A549 (cell line): ENCODE data around the gene TTYH2. TPM values are rescaled to one million over a fixed set of nuclear protein-coding genes. Genes with fewer than 3 reads are reported as not detected.
A peak's percentile ranks its signal among the peaks of the same experiment; 100 is the strongest.

ENCODE experiments used
- ATAC-seq, 2 experiments: fragments of 200-7000 bp in 1 of 2; fragments of >200 bp in 1 of 2; cut with Nextera tagmentation in 1 of 2; cut with Tn5 transposase in 1 of 2; 3 replicates each; pipeline versions ENCODE4 v1.8.0 to v1.9.1; 2018 to 2020; ENCODE audit warnings: mild to moderate bottlenecking in 1 of 2, moderate library complexity in 1 of 2
- CTCF ChIA-PET: fragments of 300-600 bp; sonication (Branson Sonifier 250); formaldehyde crosslinking; extraction: SDS; loops from one replicate; lab custom pipeline; 2021; ENCODE audit warnings: antibody characterized with exemption, inconsistent platforms; lab: Yijun Ruan, JAX
- POLR2A ChIA-PET: fragments of 350-600 bp; formaldehyde crosslinking; extraction: SDS; loops from one replicate; lab custom pipeline; 2021; ENCODE audit warnings: antibody characterized with exemption, inconsistent platforms; lab: Yijun Ruan, JAX
- DNase-seq, 2 experiments: peaks; one replicate each; pipeline versions ENCODE4 v3.0.0 to v3.0.0-alpha.2; 2011 to 2016; ENCODE audit warnings: low read depth in 1 of 2, low spot score in 1 of 2
- FAIRE-seq: peaks from 2 replicates; lab custom pipeline; 2011; peaks lifted over from hg19 to GRCh38; lab: Jason Lieb, UNC
- H3K27ac ChIP-seq, 2 experiments: fragments of >200 bp; sonication (Bioruptor Twin); formaldehyde crosslinking; 3 replicates each; pipeline ENCODE4 v1.5.1; 2016 to 2017
- H3K4me1 ChIP-seq: fragments of >200 bp; sonication (Bioruptor Twin); formaldehyde crosslinking; 3 replicates; pipeline ENCODE4 v1.6.1; 2016
- H3K4me2 ChIP-seq: fragments of >200 bp; sonication (Bioruptor Twin); formaldehyde crosslinking; 3 replicates; pipeline ENCODE4 v1.6.1; 2016
- H3K4me3 ChIP-seq: fragments of >200 bp; sonication (Bioruptor Twin); formaldehyde crosslinking; 3 replicates; pipeline ENCODE4 v1.5.1; 2016
- H3K9me3 ChIP-seq: fragments of >200 bp; sonication (Bioruptor Twin); formaldehyde crosslinking; 3 replicates; pipeline ENCODE4 v1.6.1; 2016
- BHLHE40 ChIP-seq: IDR thresholded peaks from 2 replicates; pipeline ENCODE4 v1.6.1; 2012; ENCODE audit warnings: low read depth, low read length, inconsistent platforms
- CBX8 ChIP-seq: fragments of 200-600 bp; sonication (generic); IDR thresholded peaks from 2 replicates; pipeline ENCODE4 v1.6.1; 2016
- CHD2 ChIP-seq: fragments of 150-350 bp; IDR thresholded peaks from 2 replicates; pipeline ENCODE4 v1.6.1; 2014; ENCODE audit warnings: low read length; ENCODE audit not compliant: partially characterized antibody
- CHD4 ChIP-seq: fragments of 200-600 bp; sonication (generic); IDR thresholded peaks from 2 replicates; pipeline ENCODE4 v1.6.1; 2016; ENCODE audit warnings: antibody characterized with exemption, mild to moderate bottlenecking, borderline replicate concordance
- EHMT2 ChIP-seq: fragments of 200-600 bp; sonication (generic); IDR thresholded peaks from 2 replicates; pipeline ENCODE4 v1.6.1; 2016; ENCODE audit warnings: antibody characterized with exemption, low read depth, mild to moderate bottlenecking, moderate library complexity
- HEYL ChIP-seq: fragments of 250-450 bp; sonication (Bioruptor Pico); IDR thresholded peaks from 2 replicates; pipeline ENCODE4 v1.8.0; 2021; ENCODE audit warnings: mild to moderate bottlenecking, moderate library complexity
- HMGXB4 ChIP-seq: fragments of 250-450 bp; sonication (Bioruptor Pico); IDR thresholded peaks from 2 replicates; pipeline ENCODE4 v1.5.0; 2021; ENCODE audit warnings: mild to moderate bottlenecking, moderate library complexity, borderline replicate concordance
- MAFK ChIP-seq: fragments of 450-650 bp; IDR thresholded peaks from 2 replicates; pipeline ENCODE4 v1.6.1; 2014; ENCODE audit not compliant: partially characterized antibody
- MYC ChIP-seq: IDR thresholded peaks from 2 replicates; pipeline ENCODE4 v1.6.1; 2012; ENCODE audit warnings: mild to moderate bottlenecking, inconsistent platforms, low read length, improper control_type of control experiment, borderline replicate concordance
- NPAS2 ChIP-seq: fragments of 250-450 bp; sonication (Bioruptor Pico); IDR thresholded peaks from 2 replicates; pipeline ENCODE4 v1.8.0; 2022; ENCODE audit warnings: mild to moderate bottlenecking, moderate library complexity, borderline replicate concordance
- RARB ChIP-seq: fragments of 250-450 bp; sonication (Bioruptor Pico); IDR thresholded peaks from 2 replicates; pipeline ENCODE4 v1.8.0; 2021; ENCODE audit warnings: mild to moderate bottlenecking, moderate library complexity
- RFX5 ChIP-seq: fragments of 450-650 bp; IDR thresholded peaks from 2 replicates; pipeline ENCODE4 v1.7.1; 2014; ENCODE audit warnings: antibody characterized with exemption, mild to moderate bottlenecking, moderate library complexity
- ZC3H11A ChIP-seq: fragments of 450-650 bp; IDR thresholded peaks from 2 replicates; pipeline ENCODE4 v1.6.1; 2014; ENCODE audit warnings: antibody characterized with exemption, mild to moderate bottlenecking
- WGBS: methylation state at CpG from one replicate; pipeline ENCODE4 v1.1.6; 2017; ENCODE audit errors: missing lambda C conversion rate; 5-methylcytosine and 5-hydroxymethylcytosine counted together
- polyA plus RNA-seq, 4 experiments: library from polyadenylated mRNA; depleted of rRNA in 3 of 4; stranded (reverse); fragments of >200 nt; fragmentation: RNase III in 1 of 4; extraction: RNeasy Plus Mini Kit Qiagen cat#74134 plus additional on column Dnase treatment in 1 of 4; gene quantifications; 2 replicates in 3 of 4; 3 replicates in 1 of 4; pipeline ENCODE4 v1.2.3, GENCODE V29; 2011 to 2017
- TF ChIP-seq, protein P1 (sequence below): IDR thresholded peaks from 2 replicates; pipeline ENCODE4 v1.6.1; 2012
- TF ChIP-seq, protein P2 (sequence below): fragments of 150-350 bp; IDR thresholded peaks from 2 replicates; pipeline ENCODE4 v1.6.1; 2014; ENCODE audit warnings: low read depth, mild to moderate bottlenecking, low read length

Gene TTYH2
- polyA plus RNA-seq, 2 of the 4 experiments (the other 2 are of a cell fraction), result 1.4 to 1.7 TPM

- TF ChIP-seq, protein P1, sequence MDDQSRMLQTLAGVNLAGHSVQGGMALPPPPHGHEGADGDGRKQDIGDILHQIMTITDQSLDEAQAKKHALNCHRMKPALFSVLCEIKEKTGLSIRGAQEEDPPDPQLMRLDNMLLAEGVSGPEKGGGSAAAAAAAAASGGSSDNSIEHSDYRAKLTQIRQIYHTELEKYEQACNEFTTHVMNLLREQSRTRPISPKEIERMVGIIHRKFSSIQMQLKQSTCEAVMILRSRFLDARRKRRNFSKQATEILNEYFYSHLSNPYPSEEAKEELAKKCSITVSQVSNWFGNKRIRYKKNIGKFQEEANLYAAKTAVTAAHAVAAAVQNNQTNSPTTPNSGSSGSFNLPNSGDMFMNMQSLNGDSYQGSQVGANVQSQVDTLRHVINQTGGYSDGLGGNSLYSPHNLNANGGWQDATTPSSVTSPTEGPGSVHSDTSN, result no peak
- TF ChIP-seq, all 56 proteins: peak for 2
Observed at GRCh38 chr17:74305865-74306654, 92.7 kb downstream of the TTYH2 start (continued).

GRCh38 chr17:74307984-74308773 is 94.8 kb downstream of the TTYH2 start:
- ChIA-PET CTCF (interaction anchor here (0.7 to 2.2 kb wide), 8 partner anchors 7 to 330 kb away, joined by 3 to 8 read pairs (median 4); no protein-coding TSS in a partner anchor), POLR2A (no interaction called here)
- Histone ChIP-seq H3K27ac (no peak overlapping the region), H3K4me3 (no peak overlapping the region), H3K4me2 (no peak overlapping the region), H3K9me3 (peaks cover 5% of the 10 kb centered on the region; the same call in 1 of the 3 replicates), H3K4me1 (0 out of 3 replicates have a peak, but pooled peaks cover 3% of the 10 kb centered on the region)
- ATAC-seq, result no peak
- FAIRE-seq, result no peak
- TF ChIP-seq CHD2, result no peak
- no peak for TF ChIP-seq ZC3H11A
- no peak for TF ChIP-seq HMGXB4 (CRISPR knock-in tag)
- no peak for TF ChIP-seq RFX5
- no peak for TF ChIP-seq MYC
- DNase-seq, result no peak
- WGBS, result 65% methylated on average over 15 of the region's 15 CpGs

GRCh38 chr17:74309902-74310301 is 96.5 kb downstream of the TTYH2 start:
- ATAC-seq (peak in 1 of 2 experiments; percentile 50; a peak in 3 of 6 replicates), DNase-seq (peak in 1 of 2 experiments; percentile 25), FAIRE-seq (no peak)
- TF ChIP-seq NPAS2 (CRISPR knock-in tag) (no peak), CHD4 (no peak), MAFK (no peak), CBX8 (no peak), RFX5 (no peak), EHMT2 (no peak), HEYL (CRISPR knock-in tag) (no peak), BHLHE40 (no peak), RARB (CRISPR knock-in tag) (no peak)
- TF ChIP-seq, protein P2, sequence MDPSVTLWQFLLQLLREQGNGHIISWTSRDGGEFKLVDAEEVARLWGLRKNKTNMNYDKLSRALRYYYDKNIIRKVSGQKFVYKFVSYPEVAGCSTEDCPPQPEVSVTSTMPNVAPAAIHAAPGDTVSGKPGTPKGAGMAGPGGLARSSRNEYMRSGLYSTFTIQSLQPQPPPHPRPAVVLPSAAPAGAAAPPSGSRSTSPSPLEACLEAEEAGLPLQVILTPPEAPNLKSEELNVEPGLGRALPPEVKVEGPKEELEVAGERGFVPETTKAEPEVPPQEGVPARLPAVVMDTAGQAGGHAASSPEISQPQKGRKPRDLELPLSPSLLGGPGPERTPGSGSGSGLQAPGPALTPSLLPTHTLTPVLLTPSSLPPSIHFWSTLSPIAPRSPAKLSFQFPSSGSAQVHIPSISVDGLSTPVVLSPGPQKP, result no peak
- TF ChIP-seq, protein P1, result no peak
- 0 out of 3 replicates have a peak, but pooled peaks cover 3% of the 10 kb centered on the region for H3K4me1 ChIP-seq
- ChIA-PET POLR2A (no interaction called here), CTCF (interaction anchor here (0.7 to 2.2 kb wide), 5 partner anchors 9 to 111 kb away, joined by 3 to 8 read pairs (median 5); no protein-coding TSS in a partner anchor)
- H3K27ac ChIP-seq, result no peak overlapping the region
- no peak overlapping the region for H3K4me3 ChIP-seq
- peaks cover 2% of the 10 kb centered on the region; the same call in 1 of the 3 replicates for H3K9me3 ChIP-seq
- H3K4me2 ChIP-seq, result no peak overlapping the region
- 13% methylated on average over 11 of the region's 12 CpGs for WGBS

Other genes with a start within 250 kb of the TTYH2 start
- 2,364 and 3,205 TPM in 2 replicates for gene RPL38, start 9.9 kb upstream of the TTYH2 start, polyA plus RNA-seq (2011; rRNA removed)
- 4,033 to 4,354 TPM (median 4,133 TPM) in 3 replicates for gene RPL38, start 9.9 kb upstream of the TTYH2 start, polyA plus RNA-seq (2017; fragmentation: RNase III; extraction: RNeasy Plus Mini Kit Qiagen cat#74134 plus additional on column Dnase treatment)
- gene DNAI2, start 60.7 kb downstream of the TTYH2 start, polyA plus RNA-seq (2011; rRNA removed), result not detected in 2 replicates
- not detected in 3 replicates for gene DNAI2, start 60.7 kb downstream of the TTYH2 start, polyA plus RNA-seq (2017; fragmentation: RNase III; extraction: RNeasy Plus Mini Kit Qiagen cat#74134 plus additional on column Dnase treatment)
- not detected in 2 replicates for gene KIF19, start 112.7 kb downstream of the TTYH2 start, polyA plus RNA-seq (2011; rRNA removed)
- not detected in 3 replicates for gene KIF19, start 112.7 kb downstream of the TTYH2 start, polyA plus RNA-seq (2017; fragmentation: RNase III; extraction: RNeasy Plus Mini Kit Qiagen cat#74134 plus additional on column Dnase treatment)
- not detected in 2 replicates for gene BTBD17, start 148.3 kb downstream of the TTYH2 start, polyA plus RNA-seq (2011; rRNA removed)
- not detected in 3 replicates for gene BTBD17, start 148.3 kb downstream of the TTYH2 start, polyA plus RNA-seq (2017; fragmentation: RNase III; extraction: RNeasy Plus Mini Kit Qiagen cat#74134 plus additional on column Dnase treatment)
- not detected in 2 replicates for gene GPR142, start 153.9 kb downstream of the TTYH2 start, polyA plus RNA-seq (2011; rRNA removed)
- not detected in 3 replicates for gene GPR142, start 153.9 kb downstream of the TTYH2 start, polyA plus RNA-seq (2017; fragmentation: RNase III; extraction: RNeasy Plus Mini Kit Qiagen cat#74134 plus additional on column Dnase treatment)
- gene GPRC5C, start 218.5 kb downstream of the TTYH2 start, polyA plus RNA-seq (2011; rRNA removed), result 36.5 and 44.2 TPM in 2 replicates
- gene GPRC5C, start 218.5 kb downstream of the TTYH2 start, polyA plus RNA-seq (2017; fragmentation: RNase III; extraction: RNeasy Plus Mini Kit Qiagen cat#74134 plus additional on column Dnase treatment), result 42.4 to 49.2 TPM (median 44.0 TPM) in 3 replicates